Suppressor macrophage (primary cell): ENCODE measurements around the gene PFDN2.
A peak's percentile ranks its signal among the peaks of the same experiment; 100 is the strongest.

Source experiments
- DNase-seq, 4 experiments: peaks; one replicate each; pipeline ENCODE4 v3.0.0-alpha.2; 2020 to 2022

PFDN2 gene

GRCh38 chr1:161099090-161099802, 18.6 kb downstream of the PFDN2 start:
- no peak for DNase-seq

DNA sequence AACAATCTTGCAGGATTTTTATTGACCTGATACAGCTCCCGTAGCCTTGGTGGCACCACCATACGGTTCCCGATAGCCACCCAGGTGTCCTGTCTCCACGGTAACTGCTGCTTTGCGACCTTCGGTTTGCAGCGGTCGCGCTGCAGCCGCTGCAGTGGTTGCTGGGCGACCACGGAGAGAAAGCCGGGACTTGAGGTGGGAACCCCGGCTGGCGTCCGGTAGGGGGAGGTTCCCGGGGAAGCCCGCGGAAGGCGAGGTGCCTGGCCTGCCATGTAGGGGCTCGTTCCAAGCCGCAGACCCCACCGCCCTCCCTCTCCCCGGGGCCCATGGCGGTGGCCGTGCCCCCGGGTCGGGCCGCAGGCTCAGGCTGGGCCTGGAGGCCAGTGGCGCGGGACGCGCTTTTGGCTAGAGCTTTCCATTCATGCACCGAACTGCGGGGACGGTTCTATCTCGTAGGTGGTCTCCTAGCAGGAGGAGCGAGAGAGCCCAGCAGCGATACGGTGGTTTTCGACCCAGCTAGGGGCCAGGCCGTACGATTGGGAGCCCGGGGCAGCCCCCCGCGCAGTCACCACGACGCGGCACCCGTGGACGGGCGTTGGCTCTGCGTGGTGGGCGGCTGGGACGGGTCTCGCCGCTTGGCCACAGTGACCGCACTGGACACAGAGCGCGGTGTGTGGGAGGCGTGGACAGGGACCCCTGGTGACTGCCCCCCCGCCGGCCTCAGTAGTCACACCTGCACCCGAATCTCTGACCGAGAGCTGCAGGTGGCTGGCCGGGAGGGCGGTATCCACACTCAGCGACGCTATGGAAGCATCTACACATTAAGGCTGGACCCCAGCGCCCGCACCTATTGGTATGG, 19.4 kb downstream of the PFDN2 start, which contains the start of gene KLHDC9:
KLHDC9 (plus strand) TSS at position 152 of the 859 bp plus-strand sequence; CDS start at position 327, 175 bp downstream.
- peak in 1 of 4 experiments; percentile 44 for DNase-seq

DNA sequence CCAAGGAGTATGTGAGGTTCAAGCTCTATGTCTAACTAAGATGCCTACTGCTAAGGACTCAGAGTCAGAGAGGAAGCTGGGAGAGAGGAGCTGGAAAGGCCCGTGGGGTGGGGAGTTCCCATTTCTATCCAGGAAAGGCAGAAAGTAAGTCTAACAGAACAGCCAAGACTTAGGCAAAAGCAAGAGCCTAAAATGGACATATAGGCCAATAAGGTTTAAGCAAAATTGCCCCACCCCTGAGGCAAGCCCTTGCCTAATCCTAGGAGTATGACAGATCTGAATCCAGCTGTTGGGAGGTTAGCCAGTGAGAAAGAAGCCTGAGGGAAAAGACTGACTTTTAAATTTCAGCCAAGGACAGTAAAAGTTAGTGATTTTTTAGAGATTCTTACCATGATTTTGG, 21.3 kb downstream of the PFDN2 start:
- DNase-seq: peak; percentile 79 to 87 (median 82)

- no peak for DNase-seq
Observed at GRCh38 chr1:161096015-161096414, 21.8 kb downstream of the PFDN2 start.

DNA sequence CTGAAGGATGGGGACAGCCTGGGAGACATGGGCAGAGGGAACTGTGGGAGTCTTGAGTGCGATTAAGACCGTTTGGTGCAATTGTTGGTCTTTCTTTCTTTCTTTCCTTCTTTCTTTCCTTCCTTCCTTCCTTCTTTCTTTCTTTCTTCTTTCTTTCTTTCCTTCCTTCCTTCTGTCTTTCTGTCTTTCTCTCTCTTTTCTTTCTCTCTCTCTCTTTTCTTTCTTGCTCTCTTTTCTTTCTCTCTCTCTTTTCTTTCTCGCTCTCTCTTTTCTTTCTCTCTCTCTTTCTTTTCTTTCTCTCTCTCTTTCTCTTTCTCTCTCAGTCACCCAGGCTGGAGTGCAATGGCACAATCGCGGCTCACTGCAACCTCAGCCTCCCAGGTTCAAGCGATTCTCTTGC, 22.6 kb downstream of the PFDN2 start:
- DNase-seq: no peak

DNA sequence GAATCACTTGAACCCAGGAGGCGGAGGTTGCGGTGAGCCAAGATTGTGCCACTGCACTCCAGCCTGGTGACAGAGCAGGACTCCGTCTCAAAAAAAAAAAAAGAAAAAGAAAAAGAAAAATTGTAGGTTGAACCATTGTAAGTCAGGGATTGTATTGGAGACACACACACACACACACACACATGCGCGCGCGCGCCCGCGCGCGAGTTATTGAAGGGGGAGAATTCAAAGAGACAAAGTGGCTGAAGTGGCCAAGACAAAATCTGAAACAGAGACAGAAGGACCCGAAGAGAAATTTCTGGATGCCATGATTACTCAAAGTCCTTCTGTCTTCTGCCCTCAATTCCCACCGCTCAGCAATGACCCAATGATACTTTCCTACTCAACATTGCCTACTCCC, 23.4 kb downstream of the PFDN2 start:
- no peak for DNase-seq

GRCh38 chr1:161092621-161093028, 25.2 kb downstream of the PFDN2 start:
- peak; percentile 24 to 52 (median 48) for DNase-seq

DNA sequence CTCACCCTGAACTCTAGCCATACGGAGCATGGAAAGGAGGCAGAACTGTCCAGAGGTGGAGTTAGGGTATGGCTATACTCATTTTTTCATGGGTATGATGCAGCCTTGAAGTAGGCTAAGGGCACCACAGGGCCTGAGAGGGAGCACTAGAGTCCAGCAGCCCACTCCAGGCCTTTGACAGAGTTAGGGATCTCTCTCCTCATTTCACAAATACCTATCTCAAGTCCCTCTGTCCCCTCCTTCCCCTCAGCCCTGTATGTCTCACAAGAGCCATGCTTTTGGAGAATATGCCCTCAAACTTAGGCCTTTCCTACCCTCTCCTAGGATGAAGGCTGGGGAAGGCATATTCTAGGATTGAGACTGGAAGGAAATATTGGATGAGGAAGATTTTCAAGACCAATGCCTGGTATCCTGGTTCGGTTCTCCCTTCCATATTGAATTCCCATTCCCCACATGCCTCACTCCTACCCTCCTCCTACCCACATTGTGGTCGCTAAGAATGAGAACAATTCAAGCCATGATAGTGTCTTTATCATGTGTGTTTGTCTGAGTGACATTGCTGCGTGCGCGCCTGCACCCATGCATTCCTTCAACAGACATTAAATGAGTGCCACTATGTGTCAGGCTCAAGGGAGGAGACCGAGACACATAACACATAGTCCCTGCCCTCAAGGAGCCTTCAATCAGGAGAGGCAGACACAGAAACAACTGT, 25.9 kb downstream of the PFDN2 start:
- no peak for DNase-seq

DNA sequence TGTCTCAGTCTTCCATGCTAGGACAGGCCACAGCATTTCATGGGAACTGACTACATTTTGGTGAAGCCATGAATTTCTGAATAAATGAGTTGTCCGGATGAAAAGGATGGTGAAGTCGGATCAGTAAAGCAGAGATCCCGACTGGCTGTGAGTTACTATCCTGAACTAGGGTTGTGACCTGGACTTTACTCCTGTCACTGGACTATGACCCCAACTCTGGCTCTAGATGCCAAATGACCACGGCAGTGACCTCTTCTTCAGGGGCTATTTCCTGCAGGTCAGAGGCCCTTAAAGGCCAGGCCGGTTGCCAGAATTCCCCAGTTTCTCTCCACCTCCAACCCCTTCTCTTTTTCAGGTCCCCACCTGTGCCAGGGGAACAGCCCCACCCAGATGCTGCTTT, 26.7 kb downstream of the PFDN2 start:
- DNase-seq: no peak

GRCh38 chr1:161090617-161091016, 27.2 kb downstream of the PFDN2 start:
- no peak for DNase-seq

DNA sequence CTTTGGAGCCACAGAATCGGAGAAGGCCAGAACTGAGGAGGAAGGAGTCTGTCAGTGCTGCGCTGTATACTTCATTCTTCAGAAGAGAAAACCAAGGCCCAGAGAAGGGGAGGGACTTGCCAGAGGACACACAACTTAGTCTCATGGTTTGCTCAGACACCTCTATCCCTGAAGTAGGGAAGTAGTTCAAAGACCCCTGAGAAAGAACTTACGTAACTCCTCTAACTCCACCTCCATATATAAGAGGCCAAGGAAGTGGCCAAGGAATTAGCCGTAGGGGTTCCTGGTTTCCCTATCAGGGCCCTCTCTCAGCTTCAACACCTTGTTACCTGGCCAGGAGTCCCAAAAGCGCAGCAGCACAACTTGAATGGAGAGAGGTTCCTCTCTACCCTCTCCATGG, 27.9 kb downstream of the PFDN2 start:
- DNase-seq: no peak

GRCh38 chr1:161089251-161089924, 28.4 kb downstream of the PFDN2 start, which contains the start of gene NECTIN4:
Gene NECTIN4, minus strand, starts transcription at chr1:161089558. Its CDS starts 262 bp downstream, at chr1:161089296.
- DNase-seq: peak; percentile 66 to 82 (median 79)

GRCh38 chr1:161088587-161089110, 29.2 kb downstream of the PFDN2 start:
- DNase-seq: peak; percentile 66 to 86 (median 82)

- DNase-seq: no peak
Observed at GRCh38 chr1:161086457-161086856, 31.4 kb downstream of the PFDN2 start.

DNA sequence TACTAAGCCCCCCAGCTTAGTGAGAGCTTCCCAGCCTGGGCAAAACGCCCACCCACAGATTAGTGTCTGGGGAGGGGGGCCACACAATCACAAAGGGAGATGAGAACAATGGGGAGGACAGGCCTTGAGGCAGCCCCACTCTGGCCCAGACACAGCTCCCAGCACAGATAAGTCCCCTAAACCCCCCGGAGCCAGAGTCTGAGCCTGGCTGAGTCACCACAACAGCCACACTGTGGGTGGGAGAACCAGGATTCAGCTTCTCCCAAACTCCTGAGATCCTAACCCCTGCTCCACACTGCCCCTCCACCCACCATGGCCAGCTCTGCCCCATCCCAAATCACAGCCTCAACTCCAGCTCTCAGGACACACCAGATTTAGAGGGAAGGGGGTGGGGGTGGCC, 32.7 kb downstream of the PFDN2 start:
- no peak for DNase-seq

DNA sequence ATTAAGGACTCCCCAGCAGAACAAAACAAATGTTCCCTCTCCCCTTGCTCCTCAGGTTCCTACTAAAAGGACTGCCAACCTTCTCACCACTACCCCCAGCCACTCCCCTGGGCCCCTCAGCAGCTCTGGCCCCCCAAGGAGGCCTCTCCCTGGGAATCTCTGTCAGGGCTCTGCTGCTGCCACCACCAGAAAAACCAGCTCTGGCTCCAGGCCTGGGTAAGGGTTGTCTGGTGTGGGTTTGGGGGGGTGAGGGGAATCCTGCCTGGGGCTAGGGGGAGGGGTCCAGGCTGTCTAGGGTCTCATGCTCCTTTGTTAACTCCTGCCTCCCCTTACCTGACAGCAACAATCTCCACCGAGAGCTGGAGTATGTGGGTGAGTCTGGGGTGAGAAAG, 33.2 kb downstream of the PFDN2 start:
- DNase-seq: no peak

DNA sequence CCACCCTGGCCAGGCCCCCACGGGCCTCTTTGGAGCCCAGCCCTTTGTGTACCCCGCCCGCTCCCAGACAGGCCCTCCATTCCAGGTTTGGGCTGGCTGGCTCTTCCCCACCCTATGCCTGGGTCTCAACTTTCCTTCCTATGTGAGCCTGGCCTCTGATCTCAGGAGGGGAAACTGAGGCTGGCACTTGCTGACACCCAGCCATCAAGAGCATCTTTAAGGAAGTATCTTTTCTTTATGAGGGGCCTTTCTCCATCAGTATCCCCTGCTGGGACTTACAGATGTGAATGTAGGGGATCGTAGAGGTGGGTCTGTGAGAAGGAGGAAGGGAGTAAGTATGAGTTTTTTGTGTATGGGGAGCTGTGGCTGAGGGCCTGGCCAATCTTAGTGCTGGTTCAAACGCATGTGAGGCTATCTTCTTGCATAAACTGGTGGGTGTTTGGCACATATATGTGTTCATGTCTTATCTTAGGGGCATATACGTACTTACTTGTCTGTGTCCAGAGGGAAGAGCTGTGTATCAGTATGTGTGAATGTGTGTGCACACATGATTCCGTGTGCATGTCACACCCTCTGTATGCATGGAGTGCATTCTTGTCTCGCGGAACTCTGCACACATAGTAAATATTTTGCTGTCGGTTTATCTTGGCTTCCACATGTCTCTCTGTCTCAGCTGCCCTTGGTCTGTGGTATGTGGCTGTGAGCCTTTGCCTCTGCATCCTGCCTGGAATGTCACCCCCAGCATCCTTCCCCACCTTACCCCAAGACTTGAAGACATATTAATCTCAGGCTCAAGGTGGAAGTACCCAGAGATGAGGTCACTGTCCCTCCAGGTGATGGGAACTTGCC, 33.9 kb downstream of the PFDN2 start:
- peak; percentile 29 to 53 (median 44) for DNase-seq

DNA sequence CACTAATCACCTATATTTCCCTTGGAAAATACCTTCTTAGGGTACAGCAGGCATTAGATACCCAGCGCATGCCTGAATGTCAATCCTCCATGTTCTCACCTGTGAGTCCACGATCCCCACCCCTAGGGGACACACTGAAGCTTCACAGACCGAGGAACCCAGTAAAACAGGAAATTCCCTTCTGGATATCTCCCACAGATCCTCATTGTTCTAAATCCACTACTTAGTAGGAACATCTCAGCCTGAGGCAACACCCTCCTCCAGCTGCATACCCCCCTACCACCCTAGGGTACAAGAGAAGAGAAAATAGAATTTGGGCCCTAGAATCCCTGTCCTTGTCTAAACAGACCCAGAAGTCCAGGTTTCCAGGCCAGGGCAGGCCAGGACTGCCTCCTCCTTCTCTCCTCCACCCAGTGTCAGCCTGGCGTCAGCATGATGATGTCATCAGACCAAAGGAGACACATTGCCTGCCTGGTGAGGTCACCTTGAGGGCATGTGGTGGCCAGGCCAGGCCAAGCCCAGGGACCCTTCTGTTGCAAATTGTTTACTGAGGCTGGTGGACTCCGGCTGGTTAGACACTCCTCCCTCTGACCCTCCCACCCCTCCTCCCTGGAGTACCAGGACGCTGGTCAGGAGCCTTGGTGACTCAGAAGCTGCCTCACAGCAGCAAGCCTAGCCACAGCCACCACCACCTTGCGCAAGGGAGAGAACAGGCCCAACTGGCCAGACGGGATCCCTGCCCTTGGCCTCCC, 34.7 kb downstream of the PFDN2 start:
- peak; percentile 93 to 98 (median 96) for DNase-seq

GRCh38 chr1:161082483-161082882, 35.4 kb downstream of the PFDN2 start:
- no peak for DNase-seq

DNA sequence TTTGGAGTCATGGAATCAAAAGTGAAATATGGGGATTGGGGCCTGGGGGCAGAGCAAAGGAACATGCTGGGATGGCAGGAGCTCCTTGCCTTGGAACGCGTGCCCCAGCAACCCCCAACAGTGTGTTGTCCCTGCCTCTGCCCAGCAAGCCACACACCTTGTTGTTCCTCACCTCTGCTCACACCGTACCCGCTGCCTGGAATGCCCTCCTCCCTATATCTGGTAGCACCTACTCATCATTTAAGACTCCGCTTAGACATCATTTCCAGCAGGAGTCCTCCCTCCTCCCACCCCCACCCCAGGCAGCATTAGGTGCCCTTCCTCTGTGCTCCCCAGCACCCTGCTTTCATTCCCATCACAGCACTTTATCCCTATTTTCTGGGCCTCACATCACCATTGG, 36.3 kb downstream of the PFDN2 start:
- no peak for DNase-seq
